Activated CD8-positive, alpha-beta T cell treated with anti-CD3 and anti-CD28 coated beads for 36 hours (primary cell): ENCODE data around the gene LRBA. TPM values are rescaled to one million over a fixed set of nuclear protein-coding genes. Genes with fewer than 3 reads are reported as not detected.

ENCODE experiments used
- ATAC-seq: fragments of 200-7000 bp; cut with Tn5 transposase; one replicate; pipeline ENCODE4 v1.10.0; 2021; ENCODE audit warnings: mild to moderate bottlenecking, moderate library complexity
- CTCF ChIA-PET: fragments of 350-600 bp; sonication (Branson Sonifier 250); formaldehyde crosslinking; loops from one replicate; lab custom pipeline; 2021; ENCODE audit warnings: antibody characterized with exemption; lab: Charles Lee
- POLR2A ChIA-PET: fragments of 350-600 bp; sonication (Branson Sonifier 250); formaldehyde crosslinking; loops from one replicate; lab custom pipeline; 2021; ENCODE audit warnings: antibody characterized with exemption; lab: Charles Lee
- DNase-seq: peaks from one replicate; pipeline ENCODE4 v3.0.0-alpha.2; 2020
- H3K27ac Mint-ChIP-seq: one replicate; pipeline ENCODE4 v1.8.0; 2021; ENCODE audit warnings: mild to moderate bottlenecking, mixed read lengths
- H3K27me3 Mint-ChIP-seq: one replicate; pipeline ENCODE4 v1.8.0; 2021; ENCODE audit warnings: mixed read lengths
- H3K36me3 Mint-ChIP-seq: one replicate; pipeline ENCODE4 v1.8.0; 2021; ENCODE audit warnings: low read depth, mixed read lengths
- H3K4me1 Mint-ChIP-seq: one replicate; pipeline ENCODE4 v1.8.0; 2021; ENCODE audit warnings: low read depth, mixed read lengths
- H3K4me3 Mint-ChIP-seq: one replicate; pipeline ENCODE4 v1.8.0; 2021; ENCODE audit warnings: mild to moderate bottlenecking, moderate library complexity, mixed read lengths
- H3K9me3 Mint-ChIP-seq: one replicate; pipeline ENCODE4 v1.8.0; 2021; ENCODE audit warnings: mixed read lengths
- CTCF ChIP-seq: fragments of 200-600 bp; IDR thresholded peaks from one replicate; pipeline ENCODE4 v1.8.0; 2022; ENCODE audit warnings: antibody characterized with exemption, mild to moderate bottlenecking
- intact Hi-C: fragments of 100-400 bp; cut with micrococcal nuclease; formaldehyde crosslinking; loops from one replicate; pipeline ENCODE4 v1.10.0; 2022
- total RNA-seq, 2 experiments: library from RNA; stranded (reverse); gene quantifications; one replicate each; pipeline ENCODE4 v1.2.3, GENCODE V29; 2021

The LRBA gene
- total RNA-seq, 2 experiments from 2014 or later = 48.1 to 52.5 TPM

GRCh38 chr4:150773032-150773431 is 242.1 kb downstream of the LRBA start:
- TF ChIP-seq CTCF = no peak
- Mint-ChIP-seq H3K9me3 (no peaks in the 10 kb centered on the region), H3K27me3 (no peaks in the 10 kb centered on the region), H3K4me3 (no peak overlapping the region), H3K27ac (no peak overlapping the region), H3K4me1 (peaks cover 13% of the 10 kb centered on the region), H3K36me3 (peaks cover 12% of the 10 kb centered on the region)
- CTCF ChIA-PET = no interaction called here
- POLR2A ChIA-PET = no interaction called here
- ATAC-seq (no peak), DNase-seq (no peak)
- intact Hi-C loops = no loop called here

GRCh38 chr4:150771382-150771781 is 243.7 kb downstream of the LRBA start:
- DNase-seq = no peak
- intact Hi-C loops = no loop called here

GRCh38 chr4:150769845-150770244 is 245.2 kb downstream of the LRBA start:
- no peak overlapping the region for H3K4me3 Mint-ChIP-seq
- TF ChIP-seq CTCF = no peak
- intact Hi-C loops = no loop called here
- peaks cover 13% of the 10 kb centered on the region for H3K4me1 Mint-ChIP-seq
- ChIA-PET POLR2A (interaction anchor here (0.7 kb wide), 1 partner anchor 314 kb away, joined by 3 read pairs; no protein-coding TSS in a partner anchor), CTCF (interaction anchor here (1.2 kb wide), 1 partner anchor 289 kb away, joined by 3 read pairs; no protein-coding TSS in a partner anchor)
- no peaks in the 10 kb centered on the region for H3K9me3 Mint-ChIP-seq
- no peak for DNase-seq
- H3K27ac Mint-ChIP-seq = peak overlapping the region; percentile 22
- peaks cover 18% of the 10 kb centered on the region for H3K36me3 Mint-ChIP-seq
- no peak for ATAC-seq
- H3K27me3 Mint-ChIP-seq = no peaks in the 10 kb centered on the region

More at GRCh38 chr4:150771382-150771781, 243.7 kb downstream of the LRBA start:
- H3K9me3 Mint-ChIP-seq = no peaks in the 10 kb centered on the region
- H3K36me3 Mint-ChIP-seq = peaks cover 15% of the 10 kb centered on the region
- POLR2A ChIA-PET = no interaction called here
- CTCF ChIA-PET = no interaction called here
- ATAC-seq = no peak
- H3K27ac Mint-ChIP-seq = no peak overlapping the region
- TF ChIP-seq CTCF = no peak
- H3K27me3 Mint-ChIP-seq = no peaks in the 10 kb centered on the region
- no peak overlapping the region for H3K4me3 Mint-ChIP-seq
- peaks cover 13% of the 10 kb centered on the region for H3K4me1 Mint-ChIP-seq

- CTCF ChIA-PET = interaction anchor here (1.2 kb wide), 1 partner anchor 289 kb away, joined by 3 read pairs; no protein-coding TSS in a partner anchor
- intact Hi-C loops = no loop called here
- H3K4me1 Mint-ChIP-seq = peaks cover 13% of the 10 kb centered on the region
- peak; percentile 72 for ATAC-seq
- peak overlapping the region; percentile 76 for H3K27ac Mint-ChIP-seq
- no peak for TF ChIP-seq CTCF
- POLR2A ChIA-PET = interaction anchor here (0.7 kb wide), 1 partner anchor 313 kb away, joined by 3 read pairs; no protein-coding TSS in a partner anchor
- H3K4me3 Mint-ChIP-seq = no peak overlapping the region
- H3K27me3 Mint-ChIP-seq = no peaks in the 10 kb centered on the region
- H3K9me3 Mint-ChIP-seq = no peaks in the 10 kb centered on the region
- no peak for DNase-seq
- peaks cover 22% of the 10 kb centered on the region for H3K36me3 Mint-ChIP-seq
These were observed 245.8 kb downstream of the LRBA start for GRCh38 chr4:150769248-150769647.

GRCh38 chr4:150768497-150768896 is 246.6 kb downstream of the LRBA start:
- no peak overlapping the region for H3K4me3 Mint-ChIP-seq
- no peaks in the 10 kb centered on the region for H3K9me3 Mint-ChIP-seq

More at GRCh38 chr4:150768497-150768896, 246.6 kb downstream of the LRBA start:
- ChIA-PET POLR2A (no interaction called here), CTCF (no interaction called here)
- TF ChIP-seq CTCF = no peak
- H3K27me3 Mint-ChIP-seq = no peaks in the 10 kb centered on the region
- intact Hi-C loops = no loop called here
- peaks cover 13% of the 10 kb centered on the region for H3K4me1 Mint-ChIP-seq
- H3K36me3 Mint-ChIP-seq = peaks cover 22% of the 10 kb centered on the region
- ATAC-seq (no peak), DNase-seq (no peak)
- no peak overlapping the region for H3K27ac Mint-ChIP-seq
